ENCODE measurements around the gene PSMC5.

PSMC5 gene

GRCh38 chr17:63816123-63816522, 11.1 kb upstream of the PSMC5 start:
- TF ChIP-seq CEBPB (IDR thresholded peaks at IDR 0.05): no peak
- no peak for TF ChIP-seq NFIC (IDR thresholded peaks at IDR 0.05)
- TF ChIP-seq EGR1 (IDR thresholded peaks at IDR 0.05): no peak
- TF ChIP-seq TAF1 (IDR thresholded peaks at IDR 0.05; ENCODE audit: low read depth): no peak
- TF ChIP-seq EP300 (IDR thresholded peaks at IDR 0.05; ENCODE audit: borderline replicate concordance): no peak
- TF ChIP-seq TEAD4 (IDR thresholded peaks at IDR 0.05): no peak
- TF ChIP-seq ZBTB7A (IDR thresholded peaks at IDR 0.05; ENCODE audit: low read depth): no peak
- TF ChIP-seq MAX (IDR thresholded peaks at IDR 0.05): no peak
- TF ChIP-seq CREB1 (IDR thresholded peaks at IDR 0.05; ENCODE audit: low read depth): no peak
- TF ChIP-seq RAD21 (IDR thresholded peaks at IDR 0.05; ENCODE audit: low read depth): no peak
- no peak for TF ChIP-seq FOXM1 (IDR thresholded peaks at IDR 0.05; ENCODE audit: borderline replicate concordance, low read depth)
- no peak for TF ChIP-seq TCF12 (IDR thresholded peaks at IDR 0.05; ENCODE audit: low read depth)
- no peak for TF ChIP-seq USF1 (IDR thresholded peaks at IDR 0.05)
- TF ChIP-seq YY1 (IDR thresholded peaks at IDR 0.05; ENCODE audit: low read depth): no peak
- TF ChIP-seq REST (IDR thresholded peaks at IDR 0.05; ENCODE audit: low read depth): no peak

GRCh38 chr17:63816669-63817068, 10.6 kb upstream of the PSMC5 start:
- TF ChIP-seq TAF1 (IDR thresholded peaks at IDR 0.05; ENCODE audit: low read depth): no peak
- TF ChIP-seq EGR1 (IDR thresholded peaks at IDR 0.05): no peak

GRCh38 chr17:63817736-63818385, 9.4 kb upstream of the PSMC5 start:
- TF ChIP-seq USF1 (IDR thresholded peaks at IDR 0.05): no peak
- no peak for TF ChIP-seq TEAD4 (IDR thresholded peaks at IDR 0.05)
- TF ChIP-seq EGR1 (IDR thresholded peaks at IDR 0.05): no peak
- no peak for TF ChIP-seq MAX (IDR thresholded peaks at IDR 0.05)
- no peak for TF ChIP-seq CREB1 (IDR thresholded peaks at IDR 0.05; ENCODE audit: low read depth)
- no peak for TF ChIP-seq YY1 (IDR thresholded peaks at IDR 0.05; ENCODE audit: low read depth)
- TF ChIP-seq RAD21 (IDR thresholded peaks at IDR 0.05; ENCODE audit: low read depth): no peak
- TF ChIP-seq TAF1 (IDR thresholded peaks at IDR 0.05; ENCODE audit: low read depth): no peak
- TF ChIP-seq TCF12 (IDR thresholded peaks at IDR 0.05; ENCODE audit: low read depth): no peak
- no peak for TF ChIP-seq FOXM1 (IDR thresholded peaks at IDR 0.05; ENCODE audit: borderline replicate concordance, low read depth)

GRCh38 chr17:63819131-63819530, 8.1 kb upstream of the PSMC5 start:
- TF ChIP-seq YY1 (IDR thresholded peaks at IDR 0.05; ENCODE audit: low read depth) (no peak), MAX (IDR thresholded peaks at IDR 0.05) (no peak), RAD21 (IDR thresholded peaks at IDR 0.05; ENCODE audit: low read depth) (no peak), NFIC (IDR thresholded peaks at IDR 0.05) (no peak), CREB1 (IDR thresholded peaks at IDR 0.05; ENCODE audit: low read depth) (no peak), USF1 (IDR thresholded peaks at IDR 0.05) (no peak), EP300 (IDR thresholded peaks at IDR 0.05; ENCODE audit: borderline replicate concordance) (no peak), FOXM1 (IDR thresholded peaks at IDR 0.05; ENCODE audit: borderline replicate concordance, low read depth) (no peak), TEAD4 (IDR thresholded peaks at IDR 0.05) (no peak), TCF12 (IDR thresholded peaks at IDR 0.05; ENCODE audit: low read depth) (no peak), CEBPB (IDR thresholded peaks at IDR 0.05) (no peak), REST (IDR thresholded peaks at IDR 0.05; ENCODE audit: low read depth) (no peak), TAF1 (IDR thresholded peaks at IDR 0.05; ENCODE audit: low read depth) (no peak)
